ENCODE results near the gene LRRC8A. TPM values are rescaled to one million over a fixed set of nuclear protein-coding genes. Genes with fewer than 3 reads are reported as not detected.

LRRC8A gene
- total and polyA plus RNA-seq, 2 of the 13 experiments (the other 11 are each of a cell fraction or from before 2014, with no cell fraction given): 16.1 to 40.6 TPM

GRCh38 chr9:128943832-128944620, 62.1 kb downstream of the LRRC8A start:
- 0 out of 5 replicates have a peak, but pooled peaks cover 0 to 2% of the 10 kb centered on the region in 2 experiments for H3K36me3 ChIP-seq (replicated peaks in 1 of 2; ENCODE audit: control insufficient read depth in 1 of 2, insufficient read depth in 2 of 2, low read length in 2 of 2)
- H3K79me2 ChIP-seq (ENCODE audit: insufficient read depth, low read length): peaks cover 25% of the 10 kb centered on the region
- in situ Hi-C loops (cut with HindIII; ENCODE audit: extremely low pct_ligation_motif_present, low pct_unique_long_range_greater_than_20kb) (no loop called here), intact Hi-C loops (cut with micrococcal nuclease; ENCODE audit: unreplicated experiment) (no loop called here)
- H3K9ac ChIP-seq (ENCODE audit: insufficient read depth, low read depth, low read length): peak overlapping the region; percentile 2; the same call in 1 of the 2 replicates
- no peaks in the 10 kb centered on the region; a peak in 1 of 5 replicates for H3K27me3 ChIP-seq (ENCODE audit: control insufficient read depth in 1 of 2, insufficient read depth in 2 of 2, low read length in 2 of 2)
- DNase-seq (ENCODE audit: low spot score) (peak; percentile 16), ATAC-seq (no peak), FAIRE-seq (peak; percentile 77)
- H3K4me1 ChIP-seq (ENCODE audit: insufficient read depth, low read length): peaks cover 61% of the 10 kb centered on the region
- WGBS (ENCODE audit: low lambda C conversion rate): 62% methylated on average over 7 of the region's 7 CpGs
- peak overlapping the region; percentile 37 for H3K27ac ChIP-seq (ENCODE audit: extremely low read length, insufficient read depth, low read length)
- peak overlapping the region; percentile 44 for H3K4me2 ChIP-seq (ENCODE audit: low read depth, low read length)
- no peaks in the 10 kb centered on the region for H3K9me3 ChIP-seq (ENCODE audit: low read length)
- ChIA-PET CTCF (ENCODE audit: low intra/inter-chr PET ratio, low total read pairs) (no interaction called here), POLR2A (interaction anchor here (1.7 kb wide), 1 partner anchor 114 kb away, joined by 5 read pairs; the partner anchor contains the start of gene SPOUT1)
- no peaks in the 10 kb centered on the region for H4K20me1 ChIP-seq (ENCODE audit: insufficient read depth, low read length)
- H2AFZ ChIP-seq (ENCODE audit: low read length): no peak overlapping the region
- BruUV-seq (replicated peaks): TSS peak; percentile 23
- H3K4me3 ChIP-seq (replicated peaks in 1 of 3; ENCODE audit: insufficient read depth in 1 of 3, low read depth in 2 of 3, low read length in 3 of 3): no peak overlapping the region
- TF ChIP-seq SRSF1 (optimal IDR thresholded peaks at IDR 0.05; ENCODE audit: low read depth, low read length): no peak
- no peak for TF ChIP-seq MXD1 (CRISPR knock-in tag; IDR thresholded peaks at IDR 0.05)
- TF ChIP-seq SNAI1 (CRISPR knock-in tag; IDR thresholded peaks at IDR 0.05; ENCODE audit: borderline replicate concordance): no peak
- TF ChIP-seq TSC22D2 (CRISPR knock-in tag; IDR thresholded peaks at IDR 0.05; ENCODE audit: borderline replicate concordance): no peak
- peak; percentile 53; the same call in 1 of the 2 replicates for TF ChIP-seq HNF4G (IDR thresholded peaks at IDR 0.05; ENCODE audit: borderline replicate concordance, low read depth, low read length)
- TF ChIP-seq HNF4G (CRISPR knock-in tag; IDR thresholded peaks at IDR 0.05; ENCODE audit: borderline replicate concordance, low read depth): no peak
- TF ChIP-seq HNF4A (CRISPR knock-in tag; IDR thresholded peaks at IDR 0.05): peak; percentile 55
- no peak for TF ChIP-seq MTA1 (CRISPR knock-in tag; IDR thresholded peaks at IDR 0.05; ENCODE audit: borderline replicate concordance)
- TF ChIP-seq THRA (CRISPR knock-in tag; IDR thresholded peaks at IDR 0.05; ENCODE audit: borderline replicate concordance): no peak
- no peak for TF ChIP-seq ZNF576 (CRISPR knock-in tag; IDR thresholded peaks at IDR 0.05)
- 0 out of 2 replicates have a peak, but pooled peaks have one; percentile 16 for TF ChIP-seq HDAC2 (CRISPR knock-in tag; IDR thresholded peaks at IDR 0.05)
